ENCODE results near the gene MAP2K2.

MAP2K2 gene

DNA sequence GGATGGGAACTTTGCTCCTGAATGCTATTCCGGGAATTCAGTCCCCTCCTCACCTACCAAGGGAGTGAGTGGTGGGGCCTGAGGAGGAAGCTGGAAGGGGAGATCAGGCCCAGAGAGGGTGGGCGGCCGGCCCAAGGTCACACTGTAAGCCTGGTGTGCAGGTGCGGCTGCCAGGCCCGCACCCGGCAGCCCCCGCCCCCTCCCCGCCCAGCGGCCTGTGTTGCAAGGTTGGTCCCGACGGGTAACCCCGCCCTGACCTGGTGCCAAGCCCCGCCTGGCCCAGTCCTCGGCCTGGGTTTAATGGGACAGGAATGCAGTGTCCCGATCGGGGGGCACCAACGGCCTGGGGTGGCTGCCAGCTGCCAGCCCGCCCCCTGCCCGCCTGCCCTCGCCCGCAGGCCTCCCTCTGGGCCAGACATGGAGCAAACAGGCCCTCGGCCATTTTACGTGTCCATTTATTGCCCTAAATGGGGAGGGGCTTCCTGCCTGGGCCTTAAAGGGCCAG lies 62.7 kb downstream of the MAP2K2 start:
- in situ Hi-C loops (cut with HindIII; ENCODE audit: low sequenced_read_pairs) = no loop called here
- no peak overlapping the region for H3K4me3 ChIP-seq (ENCODE audit: low read depth, low read length)
- TF ChIP-seq, protein P1, sequence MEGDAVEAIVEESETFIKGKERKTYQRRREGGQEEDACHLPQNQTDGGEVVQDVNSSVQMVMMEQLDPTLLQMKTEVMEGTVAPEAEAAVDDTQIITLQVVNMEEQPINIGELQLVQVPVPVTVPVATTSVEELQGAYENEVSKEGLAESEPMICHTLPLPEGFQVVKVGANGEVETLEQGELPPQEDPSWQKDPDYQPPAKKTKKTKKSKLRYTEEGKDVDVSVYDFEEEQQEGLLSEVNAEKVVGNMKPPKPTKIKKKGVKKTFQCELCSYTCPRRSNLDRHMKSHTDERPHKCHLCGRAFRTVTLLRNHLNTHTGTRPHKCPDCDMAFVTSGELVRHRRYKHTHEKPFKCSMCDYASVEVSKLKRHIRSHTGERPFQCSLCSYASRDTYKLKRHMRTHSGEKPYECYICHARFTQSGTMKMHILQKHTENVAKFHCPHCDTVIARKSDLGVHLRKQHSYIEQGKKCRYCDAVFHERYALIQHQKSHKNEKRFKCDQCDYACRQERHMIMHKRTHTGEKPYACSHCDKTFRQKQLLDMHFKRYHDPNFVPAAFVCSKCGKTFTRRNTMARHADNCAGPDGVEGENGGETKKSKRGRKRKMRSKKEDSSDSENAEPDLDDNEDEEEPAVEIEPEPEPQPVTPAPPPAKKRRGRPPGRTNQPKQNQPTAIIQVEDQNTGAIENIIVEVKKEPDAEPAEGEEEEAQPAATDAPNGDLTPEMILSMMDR (IDR thresholded peaks at IDR 0.05; ENCODE audit: low read depth, low read length) = no peak
- DNase-seq (ENCODE audit: low read depth, low spot score) = no peak

DNA sequence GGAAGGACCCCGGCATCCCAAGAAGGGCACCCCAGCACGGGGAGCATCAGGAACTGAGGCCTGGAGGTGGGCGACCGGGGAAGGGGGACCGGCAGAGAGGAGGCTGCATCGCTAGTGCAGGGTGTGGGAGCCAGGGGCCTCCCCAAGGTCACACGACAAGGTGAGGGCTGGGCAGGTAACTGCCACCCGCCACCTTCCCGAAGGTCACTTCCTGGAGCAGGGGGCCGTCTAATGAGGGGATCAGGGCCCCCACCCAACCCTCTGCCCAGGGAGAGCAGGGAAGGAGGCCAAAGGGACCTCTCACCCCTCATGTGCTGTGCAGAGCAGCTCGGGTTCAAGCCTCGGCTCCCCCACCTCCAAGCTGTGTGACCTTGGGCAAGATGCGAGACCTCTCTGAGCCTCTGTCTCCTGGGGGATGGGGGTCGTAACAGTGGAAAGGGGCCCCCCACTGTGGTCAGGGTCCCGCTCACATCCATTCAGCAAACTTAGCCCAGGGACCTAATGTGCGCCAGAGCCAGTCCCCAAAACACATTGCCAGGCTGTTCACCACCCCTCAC lies 63.2 kb downstream of the MAP2K2 start:
- no peak for DNase-seq (ENCODE audit: low read depth, low spot score)
- in situ Hi-C loops (cut with HindIII; ENCODE audit: low sequenced_read_pairs) = no loop called here
- H3K4me3 ChIP-seq (ENCODE audit: low read depth, low read length) = no peak overlapping the region
- TF ChIP-seq, protein P1 (IDR thresholded peaks at IDR 0.05; ENCODE audit: low read depth, low read length) = no peak

DNA sequence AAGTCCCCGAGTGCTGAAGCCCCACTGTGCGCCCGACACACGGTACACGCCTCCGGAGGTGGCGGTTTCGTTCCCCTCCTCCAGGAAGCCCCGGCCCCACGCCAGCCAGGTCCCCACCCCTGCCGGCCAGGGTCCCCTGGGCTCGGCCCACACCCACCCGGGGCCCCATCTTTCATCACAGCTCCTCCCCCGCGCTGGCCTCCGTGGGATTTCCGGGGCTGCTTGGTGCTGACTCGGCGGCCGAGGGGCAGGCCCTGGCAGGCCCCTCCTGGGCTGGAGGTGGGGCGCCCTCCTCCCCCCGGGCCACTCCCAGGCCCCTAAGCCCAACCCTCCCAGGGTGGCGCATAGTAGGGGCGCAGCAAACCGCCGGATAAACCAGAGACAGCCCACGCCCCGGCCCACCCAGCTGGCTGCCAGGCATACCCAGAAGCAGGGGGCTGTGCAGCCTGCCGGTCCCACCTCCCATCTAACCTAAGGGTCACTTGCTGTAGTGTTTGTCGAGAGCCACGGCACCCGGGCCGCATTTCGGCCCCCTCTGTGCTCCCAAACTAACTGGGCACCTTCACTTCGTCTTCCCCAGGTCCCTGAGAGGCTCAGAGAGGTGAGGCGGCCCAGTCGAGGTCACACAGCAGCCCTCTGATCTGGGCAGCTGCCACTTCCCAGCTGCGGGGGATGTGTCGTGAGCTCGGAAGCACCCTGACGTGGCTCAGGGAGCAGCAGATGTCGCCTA lies 63.9 kb downstream of the MAP2K2 start:
- H3K4me3 ChIP-seq (ENCODE audit: low read depth, low read length) = no peak overlapping the region
- in situ Hi-C loops (cut with HindIII; ENCODE audit: low sequenced_read_pairs) = no loop called here
- TF ChIP-seq, protein P1 (IDR thresholded peaks at IDR 0.05; ENCODE audit: low read depth, low read length) = no peak
- no peak for DNase-seq (ENCODE audit: low read depth, low spot score)

DNA sequence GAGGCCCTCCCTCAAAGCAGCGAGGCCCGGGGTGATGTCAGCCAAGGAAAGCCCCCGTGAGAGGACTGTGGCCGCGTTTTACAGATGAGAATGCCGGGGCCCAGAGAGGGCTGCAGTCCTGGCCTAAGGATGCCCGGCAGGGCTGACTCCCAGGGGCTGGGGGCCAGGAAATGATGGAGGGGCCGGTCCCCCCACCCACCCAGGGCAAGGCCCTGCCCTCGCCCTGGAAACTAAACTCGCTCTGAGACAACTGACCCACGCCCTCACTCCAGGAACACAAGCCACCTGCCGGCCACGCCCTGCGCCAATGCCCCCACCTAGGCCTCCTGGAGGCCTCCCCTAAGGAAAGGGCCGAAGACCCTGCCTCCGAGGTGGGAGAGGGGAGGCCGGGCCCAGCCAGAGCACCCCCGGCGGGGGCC lies 64.5 kb downstream of the MAP2K2 start:
- TF ChIP-seq, protein P1 (IDR thresholded peaks at IDR 0.05; ENCODE audit: low read depth, low read length) = no peak
- H3K4me3 ChIP-seq (ENCODE audit: low read depth, low read length) = no peak overlapping the region
- DNase-seq (ENCODE audit: low read depth, low spot score) = no peak
- in situ Hi-C loops (cut with HindIII; ENCODE audit: low sequenced_read_pairs) = no loop called here

DNA sequence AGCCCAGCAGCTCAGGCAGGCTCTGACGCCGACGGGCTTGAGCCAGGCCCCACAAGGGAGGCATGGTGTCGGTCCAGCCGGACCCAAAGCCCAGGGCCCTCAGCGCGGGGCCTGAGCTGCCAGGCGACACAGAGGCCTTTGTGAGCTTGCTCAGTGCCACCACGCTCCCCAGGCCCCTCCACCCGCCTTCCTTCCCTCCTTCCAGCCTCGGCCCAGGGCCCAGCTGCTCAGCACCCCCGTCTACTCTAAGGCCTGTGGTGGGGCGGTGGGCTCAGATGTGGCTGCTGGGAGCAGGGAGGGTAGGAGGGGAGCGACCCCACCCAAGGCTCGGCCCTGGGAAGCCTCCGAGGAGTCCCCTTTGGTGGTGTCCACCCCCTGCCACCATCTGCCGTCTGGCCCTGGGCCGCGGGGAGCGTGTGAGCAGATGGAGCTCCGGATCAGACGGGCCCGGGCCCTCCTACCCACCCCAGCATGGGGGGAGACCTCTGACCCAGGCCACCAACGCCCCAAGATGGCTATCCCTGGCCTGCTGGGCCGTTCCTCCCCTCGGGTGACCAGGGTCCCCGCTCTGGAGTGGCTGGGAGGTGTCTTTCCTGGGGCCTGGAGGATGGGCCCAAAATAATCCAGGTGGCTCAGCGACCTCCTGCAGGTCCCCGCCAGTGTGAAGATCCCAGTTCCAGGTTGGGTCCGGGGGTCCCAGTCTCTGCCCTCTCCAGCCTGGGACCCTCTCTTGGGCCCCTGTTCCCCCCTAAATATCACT lies 65.0 kb downstream of the MAP2K2 start:
- in situ Hi-C loops (cut with HindIII; ENCODE audit: low sequenced_read_pairs) = no loop called here
- TF ChIP-seq, protein P1 (IDR thresholded peaks at IDR 0.05; ENCODE audit: low read depth, low read length) = no peak
- no peak for DNase-seq (ENCODE audit: low read depth, low spot score)
- H3K4me3 ChIP-seq (ENCODE audit: low read depth, low read length) = no peak overlapping the region

DNA sequence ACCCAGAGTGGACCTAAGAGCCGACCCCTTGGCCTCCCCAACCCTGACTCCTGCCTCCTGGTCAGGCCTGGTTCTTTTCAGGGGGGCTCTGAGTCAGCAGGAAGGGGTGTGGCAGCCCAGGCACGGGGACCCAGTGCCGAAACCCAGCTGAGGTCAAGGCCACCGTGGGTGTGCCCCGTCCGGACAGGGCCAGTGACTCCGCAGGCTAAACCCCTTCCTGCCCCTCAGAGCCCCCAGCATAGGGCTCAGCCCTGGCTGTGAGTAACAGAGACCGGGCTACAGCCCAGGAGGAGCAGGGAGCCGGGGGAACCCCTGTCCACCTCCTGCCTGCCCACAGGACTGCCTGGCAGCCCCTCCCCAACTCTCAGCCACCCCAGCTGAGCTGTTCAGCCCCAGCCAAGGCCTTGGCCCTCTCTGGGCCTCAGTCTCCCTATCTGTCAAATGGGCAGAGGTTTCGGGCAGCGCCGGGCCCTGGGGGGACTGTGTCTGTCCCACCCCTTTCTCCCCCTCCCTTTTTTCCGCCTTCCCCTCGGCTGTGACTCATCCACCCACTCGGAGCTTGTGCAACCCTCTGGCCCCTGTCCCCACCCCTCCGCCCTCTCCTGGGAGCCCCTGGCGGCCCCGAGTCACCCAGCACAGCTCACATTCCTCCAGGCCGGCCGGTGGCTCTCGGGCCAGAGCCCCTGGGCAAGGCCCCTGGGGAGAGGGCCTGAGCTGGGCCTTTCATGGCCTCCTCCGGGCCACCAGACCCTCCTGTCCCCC lies 65.8 kb downstream of the MAP2K2 start:
- in situ Hi-C loops (cut with HindIII; ENCODE audit: low sequenced_read_pairs) = no loop called here
- DNase-seq (ENCODE audit: low read depth, low spot score) = peak; percentile 79
- TF ChIP-seq, protein P1 (IDR thresholded peaks at IDR 0.05; ENCODE audit: low read depth, low read length) = peak; percentile 21
- H3K4me3 ChIP-seq (ENCODE audit: low read depth, low read length) = no peak overlapping the region

All from astrocyte of the spinal cord (primary cell).